ENCODE measurements around the gene CCDC40. TPM values are rescaled to one million over a fixed set of nuclear protein-coding genes. Genes with fewer than 3 reads are reported as not detected.
A peak's percentile ranks its signal among the peaks of the same experiment; 100 is the strongest.

The CCDC40 gene
- polyA plus RNA-seq, 1 donor: 5.7 TPM

- H3K27me3 ChIP-seq (ENCODE audit: control insufficient read depth, insufficient read depth, low read length): no peaks in the 10 kb centered on the region
- peaks cover 37% of the 10 kb centered on the region for H3K4me1 ChIP-seq (ENCODE audit: control insufficient read depth, insufficient read depth, low read length)
- WGBS (ENCODE audit: insufficient coverage, low lambda C conversion rate): no CpG with 5 or more reads among the region's 43 CpGs
- H3K36me3 ChIP-seq (ENCODE audit: control insufficient read depth, insufficient read depth, low read length): peaks cover 4% of the 10 kb centered on the region
- peak overlapping the region; percentile 68 for H3K27ac ChIP-seq (ENCODE audit: low read length)
- H3K9me3 ChIP-seq (ENCODE audit: control insufficient read depth, low read depth, low read length): no peaks in the 10 kb centered on the region
- peak overlapping the region; percentile 30 for H3K4me3 ChIP-seq (ENCODE audit: low read length)
- peak; percentile 58 to 81 for DNase-seq
Observed at GRCh38 chr17:80023481-80024205, 12.8 kb upstream of the CCDC40 start.

- WGBS (ENCODE audit: insufficient coverage, low lambda C conversion rate): no CpG with 5 or more reads among the region's 10 CpGs
- Histone ChIP-seq H3K9me3 (ENCODE audit: control insufficient read depth, low read depth, low read length) (no peaks in the 10 kb centered on the region), H3K4me3 (ENCODE audit: low read length) (peak overlapping the region; percentile 30), H3K27me3 (ENCODE audit: control insufficient read depth, insufficient read depth, low read length) (no peaks in the 10 kb centered on the region), H3K27ac (ENCODE audit: low read length) (peak overlapping the region; percentile 68), H3K36me3 (ENCODE audit: control insufficient read depth, insufficient read depth, low read length) (peaks cover 4% of the 10 kb centered on the region), H3K4me1 (ENCODE audit: control insufficient read depth, insufficient read depth, low read length) (peaks cover 36% of the 10 kb centered on the region)
- DNase-seq: no peak
Observed at GRCh38 chr17:80024206-80024972, 12.1 kb upstream of the CCDC40 start.

- no peaks in the 10 kb centered on the region for H3K27me3 ChIP-seq (ENCODE audit: control insufficient read depth, insufficient read depth, low read length)
- peaks cover 4% of the 10 kb centered on the region for H3K36me3 ChIP-seq (ENCODE audit: control insufficient read depth, insufficient read depth, low read length)
- WGBS (ENCODE audit: insufficient coverage, low lambda C conversion rate): no CpG with 5 or more reads among the region's 11 CpGs
- H3K27ac ChIP-seq (ENCODE audit: low read length): peak overlapping the region; percentile 13
- peak; percentile 52 to 87 for DNase-seq
- no peaks in the 10 kb centered on the region for H3K9me3 ChIP-seq (ENCODE audit: control insufficient read depth, low read depth, low read length)
- peaks cover 41% of the 10 kb centered on the region for H3K4me1 ChIP-seq (ENCODE audit: control insufficient read depth, insufficient read depth, low read length)
- no peak overlapping the region for H3K4me3 ChIP-seq (ENCODE audit: low read length)
Observed at GRCh38 chr17:80025140-80025539, 11.3 kb upstream of the CCDC40 start.

- WGBS (ENCODE audit: insufficient coverage, low lambda C conversion rate): 100% methylated on average over 1 of the region's 10 CpGs
- H3K27ac ChIP-seq (ENCODE audit: low read length): peak overlapping the region; percentile 13
- no peaks in the 10 kb centered on the region for H3K27me3 ChIP-seq (ENCODE audit: control insufficient read depth, insufficient read depth, low read length)
- peaks cover 42% of the 10 kb centered on the region for H3K4me1 ChIP-seq (ENCODE audit: control insufficient read depth, insufficient read depth, low read length)
- peaks cover 4% of the 10 kb centered on the region for H3K36me3 ChIP-seq (ENCODE audit: control insufficient read depth, insufficient read depth, low read length)
- no peak for DNase-seq
- no peak overlapping the region for H3K4me3 ChIP-seq (ENCODE audit: low read length)
- no peaks in the 10 kb centered on the region for H3K9me3 ChIP-seq (ENCODE audit: control insufficient read depth, low read depth, low read length)
Observed at GRCh38 chr17:80025796-80026195, 10.6 kb upstream of the CCDC40 start.

GRCh38 chr17:80026359-80027042, 9.9 kb upstream of the CCDC40 start:
- Histone ChIP-seq H3K4me1 (ENCODE audit: control insufficient read depth, insufficient read depth, low read length) (peaks cover 49% of the 10 kb centered on the region), H3K36me3 (ENCODE audit: control insufficient read depth, insufficient read depth, low read length) (peaks cover 4% of the 10 kb centered on the region), H3K4me3 (ENCODE audit: low read length) (no peak overlapping the region), H3K9me3 (ENCODE audit: control insufficient read depth, low read depth, low read length) (no peaks in the 10 kb centered on the region), H3K27ac (ENCODE audit: low read length) (no peak overlapping the region), H3K27me3 (ENCODE audit: control insufficient read depth, insufficient read depth, low read length) (no peaks in the 10 kb centered on the region)
- no peak for DNase-seq
- 100% methylated on average over 1 of the region's 10 CpGs for WGBS (ENCODE audit: insufficient coverage, low lambda C conversion rate)

- H3K27ac ChIP-seq (ENCODE audit: low read length): no peak overlapping the region
- H3K4me3 ChIP-seq (ENCODE audit: low read length): no peak overlapping the region
- H3K9me3 ChIP-seq (ENCODE audit: control insufficient read depth, low read depth, low read length): no peaks in the 10 kb centered on the region
- H3K27me3 ChIP-seq (ENCODE audit: control insufficient read depth, insufficient read depth, low read length): no peaks in the 10 kb centered on the region
- no peak for DNase-seq
- peaks cover 54% of the 10 kb centered on the region for H3K4me1 ChIP-seq (ENCODE audit: control insufficient read depth, insufficient read depth, low read length)
- H3K36me3 ChIP-seq (ENCODE audit: control insufficient read depth, insufficient read depth, low read length): peaks cover 4% of the 10 kb centered on the region
- 100% methylated on average over 2 of the region's 8 CpGs for WGBS (ENCODE audit: insufficient coverage, low lambda C conversion rate)
Observed at GRCh38 chr17:80027043-80027435, 9.4 kb upstream of the CCDC40 start.

GRCh38 chr17:80028030-80028429, 8.4 kb upstream of the CCDC40 start:
- H3K27me3 ChIP-seq (ENCODE audit: control insufficient read depth, insufficient read depth, low read length): no peaks in the 10 kb centered on the region
- no peak overlapping the region for H3K4me3 ChIP-seq (ENCODE audit: low read length)
- no peak overlapping the region for H3K27ac ChIP-seq (ENCODE audit: low read length)
- no peak for DNase-seq
- H3K9me3 ChIP-seq (ENCODE audit: control insufficient read depth, low read depth, low read length): no peaks in the 10 kb centered on the region
- no CpG with 5 or more reads among the region's 10 CpGs for WGBS (ENCODE audit: insufficient coverage, low lambda C conversion rate)
- peaks cover 4% of the 10 kb centered on the region for H3K36me3 ChIP-seq (ENCODE audit: control insufficient read depth, insufficient read depth, low read length)
- peaks cover 50% of the 10 kb centered on the region for H3K4me1 ChIP-seq (ENCODE audit: control insufficient read depth, insufficient read depth, low read length)

- WGBS (ENCODE audit: insufficient coverage, low lambda C conversion rate): no CpG with 5 or more reads among the region's 9 CpGs
- Histone ChIP-seq H3K27me3 (ENCODE audit: control insufficient read depth, insufficient read depth, low read length) (no peaks in the 10 kb centered on the region), H3K4me1 (ENCODE audit: control insufficient read depth, insufficient read depth, low read length) (peaks cover 53% of the 10 kb centered on the region), H3K4me3 (ENCODE audit: low read length) (no peak overlapping the region), H3K27ac (ENCODE audit: low read length) (no peak overlapping the region), H3K36me3 (ENCODE audit: control insufficient read depth, insufficient read depth, low read length) (peaks cover 4% of the 10 kb centered on the region), H3K9me3 (ENCODE audit: control insufficient read depth, low read depth, low read length) (no peaks in the 10 kb centered on the region)
- no peak for DNase-seq
Observed at GRCh38 chr17:80029258-80029974, 7.0 kb upstream of the CCDC40 start.

- no peak overlapping the region for H3K4me3 ChIP-seq (ENCODE audit: low read length)
- peaks cover 4% of the 10 kb centered on the region for H3K36me3 ChIP-seq (ENCODE audit: control insufficient read depth, insufficient read depth, low read length)
- peak overlapping the region; percentile 73 for H3K27ac ChIP-seq (ENCODE audit: low read length)
- no peaks in the 10 kb centered on the region for H3K27me3 ChIP-seq (ENCODE audit: control insufficient read depth, insufficient read depth, low read length)
- peak in 1 of 2 donors; percentile 82 for DNase-seq
- no peaks in the 10 kb centered on the region for H3K9me3 ChIP-seq (ENCODE audit: control insufficient read depth, low read depth, low read length)
- H3K4me1 ChIP-seq (ENCODE audit: control insufficient read depth, insufficient read depth, low read length): peaks cover 38% of the 10 kb centered on the region
- no CpG with 5 or more reads among the region's 25 CpGs for WGBS (ENCODE audit: insufficient coverage, low lambda C conversion rate)
Observed at GRCh38 chr17:80030730-80031410, 5.6 kb upstream of the CCDC40 start.

Measured in large intestine (tissue), 3 donors.